Muscle of back (tissue), 11 donors: Measurements from ENCODE around the gene ST13. TPM values are rescaled to one million over a fixed set of nuclear protein-coding genes. Genes with fewer than 3 reads are reported as not detected.
"Not testable (repeated sequence)": the region's sequence is repeated elsewhere in the genome, so short reads cannot be mapped to it uniquely, and the experiment has no call there.

Experiments used
- DNase-seq, 3 donors: peaks; one replicate each; pipeline versions ENCODE4 v3.0.0 to v3.0.0-alpha.2; 2013
- polyA plus RNA-seq, 10 donors: library from polyadenylated mRNA; unstranded; fragments of 120-200 nt; gene quantifications; one replicate each; pipeline ENCODE4 v1.2.1, GENCODE V29; 2013; ENCODE audit not compliant: insufficient read length in 10 of 10

The ST13 gene
- polyA plus RNA-seq, 10 donors: 388 to 473 (median 435) TPM

DNA sequence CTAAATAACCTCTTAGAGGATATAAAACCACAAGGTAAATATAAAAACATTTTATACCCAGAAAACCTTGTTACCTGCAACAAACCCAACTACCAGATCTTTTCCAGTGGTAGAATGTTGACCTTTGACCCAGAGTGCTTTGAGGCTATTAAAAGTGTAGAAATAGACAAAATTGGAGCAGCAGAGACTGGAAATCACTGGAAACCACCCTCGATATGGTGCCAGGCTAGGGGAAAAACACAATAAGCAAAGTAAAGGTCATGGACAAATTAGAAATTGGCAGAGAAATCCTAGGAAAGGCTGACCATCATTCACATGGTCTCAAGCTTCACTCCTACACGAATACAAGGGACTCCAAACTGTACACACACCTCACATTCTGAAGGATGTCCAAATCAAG, 64.0 kb downstream of the ST13 start:
- no peak for DNase-seq

GRCh38 chr22:40791241-40791640, 65.2 kb downstream of the ST13 start:
- DNase-seq: peak in 1 of 3 donors; percentile 7

DNA sequence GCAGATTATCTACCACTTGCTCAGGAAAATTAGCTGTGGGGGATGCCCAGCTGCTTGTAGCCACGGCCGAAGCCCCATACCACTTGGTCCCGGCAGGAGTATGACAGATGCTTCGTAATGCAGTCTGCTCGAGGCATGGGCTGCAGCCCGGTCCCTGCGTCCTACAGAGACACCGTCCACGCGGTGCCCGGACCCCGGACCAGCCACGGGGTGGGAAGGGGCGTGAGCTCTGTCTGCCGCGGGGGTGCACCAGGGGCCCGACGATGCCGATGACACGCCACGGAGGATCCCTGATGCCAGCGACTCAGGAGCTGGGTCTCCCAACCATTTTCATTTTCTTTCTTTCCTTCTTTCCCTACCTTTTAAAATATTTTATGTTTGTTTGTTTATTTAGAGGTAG, 67.3 kb downstream of the ST13 start:
- DNase-seq: no peak

GRCh38 chr22:40782521-40782920, 73.9 kb downstream of the ST13 start:
- no peak for DNase-seq

GRCh38 chr22:40781749-40782148, 74.7 kb downstream of the ST13 start:
- not testable (repeated sequence) for DNase-seq

Other genes with a start within 250 kb of the ST13 start
- gene MRTFA, start 219.9 kb downstream of the ST13 start, polyA plus RNA-seq: 10 to 100 TPM; 20.5 to 30.4 (median 25.6) TPM
- gene MCHR1, start 177.2 kb downstream of the ST13 start, polyA plus RNA-seq: under 1 TPM; 0.10 to 0.60 (median 0.31) TPM
- gene SLC25A17, start 37.3 kb downstream of the ST13 start, polyA plus RNA-seq: 10 to 100 TPM; 17.6 to 28.5 (median 22.7) TPM
- gene XPNPEP3, start 509 bp upstream of the ST13 start, polyA plus RNA-seq: 10 to 100 TPM in 9 of 10 donors, 1 to 10 TPM in 1; 8.6 to 18.9 (median 12.3) TPM
- under 1 TPM; 0.19 to 0.91 (median 0.32) TPM for gene DNAJB7, start 5.5 kb upstream of the ST13 start, polyA plus RNA-seq
- 10 to 100 TPM; 57.1 to 81.8 (median 64.0) TPM for gene RBX1, start 94.7 kb upstream of the ST13 start, polyA plus RNA-seq
- 10 to 100 TPM; 28.4 to 47.6 (median 37.0) TPM for gene EP300, start 236.0 kb upstream of the ST13 start, polyA plus RNA-seq